T47D (cell line): Measurements from ENCODE around the gene MGAT5.

Experiments used
- DNase-seq, 2 experiments: peaks; one replicate each; pipeline versions ENCODE4 v3.0.0 to v3.0.0-alpha.2; 2011 to 2012; ENCODE audit warnings: low read depth in 1 of 2, low spot score in 1 of 2
- JUND ChIP-seq: IDR thresholded peaks from 2 replicates; pipeline ENCODE4 v1.6.1; 2012; ENCODE audit warnings: low read depth
- in situ Hi-C: cut with HindIII; loops from 2 replicates; pipeline ENCODE4 v1.10.0; 2016; ENCODE audit warnings: low sequenced_read_pairs, low pct_unique_long_range_greater_than_20kb

MGAT5 gene

DNA sequence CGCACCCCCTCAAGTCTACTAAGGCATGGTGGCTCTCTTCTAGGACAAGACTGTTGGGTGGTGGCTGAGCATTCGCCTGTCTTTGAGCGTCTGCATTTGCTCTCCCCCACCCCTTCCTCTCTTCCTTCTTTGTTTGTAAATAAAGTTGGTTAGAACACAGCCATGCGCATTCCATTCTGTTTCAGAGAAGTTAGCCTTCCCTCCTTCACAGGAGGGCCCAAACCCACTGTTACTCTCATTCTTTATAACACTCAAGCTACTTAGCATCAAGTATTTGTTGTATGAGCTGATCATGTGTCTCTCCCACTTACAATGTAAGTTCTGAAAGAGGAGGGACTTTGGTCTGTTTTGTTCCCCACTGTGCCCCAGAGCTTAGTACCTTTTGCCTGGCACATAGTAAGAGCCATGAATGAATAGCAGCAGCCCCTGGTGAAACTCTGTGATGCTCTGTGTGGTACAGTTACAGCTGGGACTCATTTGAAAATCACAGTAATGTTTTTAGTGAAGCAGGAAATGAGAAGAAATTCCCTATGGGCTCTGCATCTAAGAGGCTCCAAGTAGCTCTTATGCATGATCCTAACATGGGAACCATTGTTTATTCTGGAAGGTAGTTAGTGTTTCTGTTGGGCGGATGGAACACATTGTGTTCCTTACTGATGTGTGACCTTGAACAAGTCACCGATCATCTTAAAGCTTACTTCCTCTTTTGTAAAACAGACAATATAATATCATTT is 7.7 kb downstream of the MGAT5 start:
- TF ChIP-seq JUND = no peak
- DNase-seq = no peak
- in situ Hi-C loops = no loop called here

DNA sequence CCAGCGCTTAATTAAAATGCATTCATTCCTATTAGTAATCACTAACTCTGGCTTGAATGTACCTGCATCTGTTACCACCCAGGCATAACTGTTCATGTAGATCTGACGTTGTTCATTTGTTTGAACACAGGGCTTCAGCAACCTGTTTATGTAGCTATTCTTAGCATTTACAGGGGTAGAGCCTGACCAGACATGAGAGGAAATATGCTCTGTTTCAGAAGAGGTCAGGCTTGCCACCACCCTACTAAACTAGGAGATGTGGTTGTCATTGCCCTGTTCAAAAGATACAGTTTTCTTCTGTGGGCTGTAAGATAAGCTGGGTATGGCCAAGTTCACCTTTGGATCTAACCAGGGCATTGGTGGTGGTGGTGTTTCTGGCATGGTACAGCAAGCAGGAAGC is 8.8 kb downstream of the MGAT5 start:
- in situ Hi-C loops = no loop called here

DNA sequence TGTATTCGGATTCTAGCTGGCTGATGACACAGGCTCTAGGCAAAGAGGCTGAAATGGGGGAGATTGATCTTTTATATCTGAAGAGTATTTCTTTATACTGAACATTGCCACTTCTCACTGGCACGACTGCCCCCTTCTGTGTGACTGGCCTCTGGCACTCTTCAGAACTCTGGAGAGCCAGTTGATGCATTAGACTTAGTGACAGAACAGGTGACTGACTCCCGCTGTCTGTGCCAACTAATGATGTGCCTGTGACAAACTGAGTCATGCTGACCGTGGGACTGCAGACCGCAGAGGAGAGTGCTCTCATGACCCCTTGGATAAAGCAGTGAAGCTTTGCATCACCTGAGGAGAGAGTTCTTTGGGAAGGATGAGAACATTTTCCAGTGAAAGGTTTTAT is 14.4 kb downstream of the MGAT5 start:
- no peak for TF ChIP-seq JUND
- DNase-seq = no peak
- in situ Hi-C loops = no loop called here

More for the DNA sequence above, 8.8 kb downstream of the MGAT5 start:
- no peak for DNase-seq
- no peak for TF ChIP-seq JUND

DNA sequence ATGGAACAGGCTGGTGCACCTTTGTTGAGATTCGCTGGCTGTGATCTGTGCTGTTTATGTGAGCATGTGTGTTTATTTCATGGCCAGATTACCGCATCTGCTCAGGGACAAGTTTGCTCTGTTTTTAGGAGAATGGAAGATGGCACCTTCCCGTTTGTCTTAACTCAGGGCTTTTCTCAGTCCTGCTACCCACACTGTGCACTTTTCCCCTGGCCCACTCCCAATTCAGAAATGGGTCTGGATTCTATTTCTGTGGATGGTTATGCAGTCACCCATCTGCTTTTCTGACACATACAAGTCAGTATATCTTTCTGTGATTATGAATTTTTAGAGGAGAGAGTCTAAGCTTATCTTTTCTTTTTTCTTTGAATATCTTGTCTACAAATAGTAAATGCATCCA is 15.4 kb downstream of the MGAT5 start:
- no peak for DNase-seq
- no peak for TF ChIP-seq JUND
- in situ Hi-C loops = no loop called here

DNA sequence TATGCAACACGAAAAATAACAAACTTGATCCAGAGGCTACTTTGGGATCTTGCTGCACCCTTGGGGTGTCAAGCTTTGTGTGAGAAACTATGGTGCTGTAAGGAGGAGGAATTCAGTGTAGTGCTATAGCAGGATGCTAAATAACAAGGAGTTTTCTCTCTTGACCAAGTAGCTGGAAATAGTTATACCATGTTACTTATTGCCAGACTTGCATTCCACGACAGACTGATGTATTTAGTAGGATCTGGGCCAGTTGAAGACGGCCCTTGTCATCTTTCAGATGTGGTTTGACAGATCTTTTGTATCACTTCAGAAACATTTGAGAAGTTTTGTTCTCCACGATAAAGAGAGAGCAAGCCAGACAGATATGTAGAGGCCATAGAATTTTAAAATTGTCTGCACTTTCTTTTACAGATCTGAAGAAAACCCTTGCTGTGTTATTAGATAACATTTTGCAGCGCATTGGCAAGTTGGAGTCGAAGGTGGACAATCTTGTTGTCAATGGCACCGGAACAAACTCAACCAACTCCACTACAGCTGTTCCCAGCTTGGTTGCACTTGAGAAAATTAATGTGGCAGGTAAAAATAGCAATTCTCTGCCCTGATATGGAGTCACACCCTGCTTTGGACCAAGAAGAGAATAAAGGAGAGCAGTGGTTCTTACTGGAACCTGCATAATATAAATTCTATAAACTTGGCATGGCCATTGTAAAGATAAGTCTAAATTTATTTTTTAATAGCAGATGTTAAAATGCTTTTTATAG is 16.3 kb downstream of the MGAT5 start:
- in situ Hi-C loops = no loop called here
- no peak for TF ChIP-seq JUND
- no peak for DNase-seq

DNA sequence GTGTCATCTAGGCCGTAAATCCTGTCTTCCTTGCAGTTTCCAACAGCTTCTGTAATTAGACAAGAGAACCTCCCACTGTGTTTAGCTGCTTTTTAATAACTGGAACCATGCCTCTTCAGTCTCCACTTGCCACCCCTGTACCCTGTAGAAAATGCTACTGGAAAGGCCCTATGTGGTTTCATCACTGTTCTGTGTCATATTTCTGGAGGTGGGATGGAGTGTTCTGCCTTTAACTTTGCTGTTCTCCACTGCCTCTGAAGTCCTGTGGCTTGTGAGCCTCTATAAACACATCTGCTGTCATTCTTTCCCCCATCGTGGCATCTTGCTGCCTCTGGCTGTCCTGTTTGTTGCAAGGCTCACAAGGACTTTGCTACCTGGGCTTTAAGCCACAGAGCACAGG is 17.9 kb downstream of the MGAT5 start:
- in situ Hi-C loops = no loop called here
- TF ChIP-seq JUND = no peak
- no peak for DNase-seq

DNA sequence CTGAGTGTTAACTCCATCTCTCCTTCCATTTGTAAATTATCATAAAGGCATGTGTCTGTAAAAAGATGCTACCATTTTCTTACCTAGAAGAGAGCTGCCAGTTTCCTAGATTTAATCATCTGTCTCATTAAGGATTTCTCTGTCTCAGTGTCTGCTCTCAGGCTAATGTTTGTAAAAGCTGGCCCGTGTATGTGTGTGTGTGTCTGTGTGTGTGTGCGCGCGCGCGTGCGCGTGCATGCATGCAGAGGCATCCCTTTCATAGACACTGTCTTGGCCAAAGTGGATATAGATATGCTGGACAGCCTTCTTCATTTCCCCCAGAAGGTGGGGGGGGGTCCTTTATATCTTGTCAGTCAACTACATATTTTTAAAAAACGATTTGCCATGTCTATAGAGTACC is 18.9 kb downstream of the MGAT5 start:
- in situ Hi-C loops = no loop called here
- no peak for DNase-seq
- no peak for TF ChIP-seq JUND

DNA sequence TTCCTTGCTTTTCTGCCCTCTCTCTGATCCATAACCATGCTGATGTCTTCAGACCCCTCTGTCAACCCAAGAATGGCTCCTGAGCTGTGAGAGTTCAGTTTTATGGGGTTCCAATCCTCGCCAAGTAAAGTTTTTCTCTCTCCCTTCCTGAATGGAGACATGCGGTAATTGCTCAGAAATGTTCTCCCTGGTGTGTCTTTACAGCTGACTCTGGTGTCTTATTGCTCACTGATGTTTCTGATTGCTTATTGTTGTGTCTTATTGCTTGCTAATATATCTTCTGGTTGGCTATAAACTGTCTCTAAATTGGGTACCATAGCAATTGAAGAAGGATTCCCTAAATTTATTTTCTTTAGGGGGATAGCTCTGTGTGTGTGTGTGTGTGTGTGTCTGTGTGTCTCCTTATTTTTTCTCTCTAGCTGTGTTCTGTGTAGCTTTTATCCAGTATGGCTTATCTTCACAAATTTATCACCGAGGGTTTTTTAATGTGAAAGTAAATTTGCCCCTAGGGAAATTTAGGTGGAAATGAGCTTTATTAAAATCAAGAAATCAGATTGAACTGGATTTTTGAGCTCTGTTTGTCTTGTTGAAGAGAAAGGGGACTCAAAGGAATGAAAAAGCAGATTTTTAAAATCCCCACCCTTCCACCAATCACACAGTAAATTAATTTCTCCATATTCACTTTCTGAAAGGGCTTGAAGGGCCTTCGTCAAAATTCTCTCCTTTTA is 19.5 kb downstream of the MGAT5 start:
- in situ Hi-C loops = no loop called here
- no peak for TF ChIP-seq JUND
- no peak for DNase-seq

DNA sequence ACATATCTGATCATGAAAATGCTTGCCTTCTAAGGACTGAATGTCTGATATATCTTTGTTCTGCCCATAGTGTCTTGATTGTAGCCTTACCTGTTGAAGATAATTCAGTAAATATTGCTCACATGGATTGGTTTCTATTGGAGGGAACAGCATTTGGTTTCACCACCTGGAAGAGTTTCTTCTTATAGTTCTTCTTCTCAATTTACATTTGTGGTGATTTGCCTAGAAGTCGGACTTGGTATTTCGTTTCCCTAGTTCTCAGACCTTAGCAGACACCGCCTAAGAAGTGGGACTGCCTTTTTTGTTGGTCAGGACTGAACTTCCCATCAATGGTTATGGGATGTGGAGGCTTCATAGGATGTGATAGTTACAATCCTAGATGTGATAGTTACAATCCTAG is 20.2 kb downstream of the MGAT5 start:
- no peak for TF ChIP-seq JUND
- DNase-seq = no peak
- in situ Hi-C loops = no loop called here

DNA sequence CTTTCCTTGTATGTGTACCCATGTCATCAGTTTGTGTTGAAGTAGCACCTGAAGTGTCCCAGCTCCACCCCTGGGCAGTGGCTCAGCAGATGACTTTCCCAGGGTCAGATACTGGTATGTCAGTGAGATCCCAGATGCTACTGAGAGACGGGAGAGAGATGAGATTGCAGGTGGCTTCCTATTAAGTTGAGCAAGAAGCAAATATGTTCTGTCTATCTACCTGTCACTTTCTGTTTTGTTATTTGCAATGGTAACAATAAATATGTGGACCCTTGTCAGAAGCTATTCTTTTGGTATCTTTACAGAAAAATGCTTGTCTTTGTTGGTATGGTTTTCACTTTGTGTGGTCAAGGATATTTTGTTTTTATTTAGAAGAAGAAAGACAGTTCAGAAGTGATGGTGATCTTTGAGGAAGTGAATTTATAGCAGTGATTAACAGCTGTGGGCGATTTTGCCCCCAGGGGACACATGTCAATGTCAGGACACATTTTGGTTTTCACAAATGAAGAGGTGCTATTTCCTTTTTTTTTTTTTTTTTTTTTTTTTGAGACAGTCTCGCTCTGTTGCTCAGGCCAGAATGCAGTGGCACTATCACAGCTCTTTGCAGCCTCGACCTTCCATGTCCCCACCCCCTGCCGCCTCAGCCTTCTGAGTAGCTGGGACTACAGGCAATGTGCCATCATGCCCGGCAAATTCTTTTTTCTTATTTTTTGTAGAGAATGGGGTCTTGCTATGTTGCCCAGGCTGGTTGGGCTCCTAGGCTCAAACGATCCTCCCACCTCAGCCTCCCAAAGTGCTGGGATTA is 21.4 kb downstream of the MGAT5 start:
- no peak for DNase-seq
- no peak for TF ChIP-seq JUND
- in situ Hi-C loops = no loop called here

DNA sequence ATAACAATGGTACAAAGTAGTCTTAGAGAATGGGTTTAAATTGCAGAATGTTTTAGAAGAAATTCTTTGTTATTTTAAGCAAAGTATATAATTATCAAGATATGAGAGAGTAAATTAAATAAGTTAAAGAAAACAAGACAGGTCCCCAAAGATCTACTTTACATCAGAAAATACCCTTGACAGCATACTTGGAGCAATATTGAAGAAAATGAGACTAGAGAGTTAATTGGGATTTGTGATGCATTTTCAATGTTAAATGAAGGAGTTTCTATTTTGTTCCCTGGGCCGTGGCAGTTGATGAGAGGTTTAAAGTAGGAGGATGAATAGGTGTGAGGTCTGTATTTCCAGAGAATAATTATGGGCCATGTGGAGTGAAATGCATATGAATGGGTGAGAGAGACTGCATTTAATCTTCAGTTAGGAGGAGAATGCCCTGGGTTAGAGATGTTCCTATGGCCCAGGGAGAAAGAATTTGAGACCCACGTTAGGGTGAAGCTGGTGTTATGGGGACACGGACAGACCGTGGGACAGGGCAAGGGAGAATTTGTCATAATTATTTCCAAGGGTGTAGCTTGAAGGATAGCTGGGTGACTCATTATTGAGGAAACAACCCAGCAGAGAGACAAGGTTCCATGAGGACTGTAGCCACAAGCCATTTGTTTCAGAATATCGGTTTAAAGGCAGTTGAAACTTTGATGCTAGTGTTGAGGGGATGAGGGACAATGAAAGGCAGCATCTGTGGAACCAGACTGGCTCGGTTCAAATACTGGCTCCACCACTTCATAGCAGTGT is 22.7 kb downstream of the MGAT5 start:
- TF ChIP-seq JUND = no peak
- DNase-seq = no peak
- in situ Hi-C loops = no loop called here

DNA sequence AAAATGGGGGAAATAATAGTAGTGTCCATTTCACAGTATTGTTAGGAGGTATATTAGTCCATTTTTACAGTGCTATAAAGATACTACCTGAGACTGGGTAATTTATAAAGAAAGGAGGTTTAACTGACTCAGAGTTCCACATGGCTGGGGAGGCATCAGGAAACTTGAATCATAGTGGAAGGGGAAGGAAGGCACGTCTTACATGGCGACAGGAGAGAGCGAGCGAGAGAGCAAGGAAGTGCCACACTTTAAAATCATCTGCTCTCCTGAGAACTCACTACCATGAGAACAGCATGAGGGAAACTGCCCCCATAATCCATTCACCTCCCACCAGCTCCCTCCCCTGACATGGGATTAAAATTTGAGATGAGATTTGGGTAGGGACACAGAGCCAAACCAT is 23.4 kb downstream of the MGAT5 start:
- in situ Hi-C loops = no loop called here
- no peak for TF ChIP-seq JUND

More for the DNA sequence above, 23.4 kb downstream of the MGAT5 start:
- no peak for DNase-seq
